ENCODE measurements around the gene ZNF333. TPM values are rescaled to one million over a fixed set of nuclear protein-coding genes. Genes with fewer than 3 reads are reported as not detected.

ZNF333 gene
- total RNA-seq, 1 donor from 2014 or later = 11.1 TPM

- no peak within 1 kb of the TSS for H3K4me3 Mint-ChIP-seq
- H3K4me1 Mint-ChIP-seq (ENCODE audit: low read depth) = no peaks in the 10 kb centered on the region
- H3K36me3 Mint-ChIP-seq (ENCODE audit: low read depth) = no peaks in the 10 kb centered on the region
- no peak for DNase-seq (ENCODE audit: low spot score)
- H3K9me3 Mint-ChIP-seq = no peaks in the 10 kb centered on the region
- intact Hi-C loops (cut with micrococcal nuclease) = no loop called here
- H3K27me3 Mint-ChIP-seq (ENCODE audit: insufficient read depth) = no peaks in the 10 kb centered on the region
- H3K27ac Mint-ChIP-seq = no peak within 1 kb of the TSS
Observed at GRCh38 chr19:14674764-14675163, 15.1 kb upstream of the ZNF333 start, which contains the start of gene ADGRE3. ADGRE3 (minus strand) TSS chr19:14674844; CDS start chr19:14674770, 74 bp downstream.

GRCh38 chr19:14676762-14677161 lies 13.1 kb upstream of the ZNF333 start:
- DNase-seq (ENCODE audit: low spot score) = no peak
- no peak overlapping the region for H3K27ac Mint-ChIP-seq
- no peaks in the 10 kb centered on the region for H3K27me3 Mint-ChIP-seq (ENCODE audit: insufficient read depth)
- no peak overlapping the region for H3K4me3 Mint-ChIP-seq
- intact Hi-C loops (cut with micrococcal nuclease) = no loop called here
- H3K4me1 Mint-ChIP-seq (ENCODE audit: low read depth) = no peaks in the 10 kb centered on the region
- no peaks in the 10 kb centered on the region for H3K36me3 Mint-ChIP-seq (ENCODE audit: low read depth)
- H3K9me3 Mint-ChIP-seq = no peaks in the 10 kb centered on the region

- H3K4me3 Mint-ChIP-seq = no peak overlapping the region
- intact Hi-C loops (cut with micrococcal nuclease) = no loop called here
- no peaks in the 10 kb centered on the region for H3K9me3 Mint-ChIP-seq
- DNase-seq (ENCODE audit: low spot score) = no peak
- H3K27ac Mint-ChIP-seq = no peak overlapping the region
- H3K36me3 Mint-ChIP-seq (ENCODE audit: low read depth) = no peaks in the 10 kb centered on the region
- H3K27me3 Mint-ChIP-seq (ENCODE audit: insufficient read depth) = no peaks in the 10 kb centered on the region
- no peaks in the 10 kb centered on the region for H3K4me1 Mint-ChIP-seq (ENCODE audit: low read depth)
Observed at GRCh38 chr19:14677464-14677863, 12.4 kb upstream of the ZNF333 start.

- no peak for DNase-seq (ENCODE audit: low spot score)
- Mint-ChIP-seq H3K4me3 (no peak overlapping the region), H3K36me3 (ENCODE audit: low read depth) (no peaks in the 10 kb centered on the region), H3K9me3 (no peaks in the 10 kb centered on the region), H3K4me1 (ENCODE audit: low read depth) (no peaks in the 10 kb centered on the region), H3K27me3 (ENCODE audit: insufficient read depth) (peaks cover 2% of the 10 kb centered on the region), H3K27ac (no peak overlapping the region)
- intact Hi-C loops (cut with micrococcal nuclease) = no loop called here
Observed at GRCh38 chr19:14678199-14678598, 11.6 kb upstream of the ZNF333 start.

GRCh38 chr19:14682084-14682483 lies 7.8 kb upstream of the ZNF333 start:
- Mint-ChIP-seq H3K36me3 (ENCODE audit: low read depth) (no peaks in the 10 kb centered on the region), H3K9me3 (no peaks in the 10 kb centered on the region), H3K27me3 (ENCODE audit: insufficient read depth) (peaks cover 5% of the 10 kb centered on the region), H3K4me3 (no peak overlapping the region), H3K27ac (no peak overlapping the region), H3K4me1 (ENCODE audit: low read depth) (no peaks in the 10 kb centered on the region)
- DNase-seq (ENCODE audit: low spot score) = no peak
- intact Hi-C loops (cut with micrococcal nuclease) = no loop called here

- DNase-seq (ENCODE audit: low spot score) = no peak
- H3K36me3 Mint-ChIP-seq (ENCODE audit: low read depth) = no peaks in the 10 kb centered on the region
- no peak overlapping the region for H3K27ac Mint-ChIP-seq
- intact Hi-C loops (cut with micrococcal nuclease) = no loop called here
- no peak overlapping the region for H3K4me3 Mint-ChIP-seq
- H3K4me1 Mint-ChIP-seq (ENCODE audit: low read depth) = peaks cover under 1% of the 10 kb centered on the region
- H3K9me3 Mint-ChIP-seq = no peaks in the 10 kb centered on the region
- H3K27me3 Mint-ChIP-seq (ENCODE audit: insufficient read depth) = peaks cover 5% of the 10 kb centered on the region
Observed at GRCh38 chr19:14683439-14683838, 6.4 kb upstream of the ZNF333 start.

GRCh38 chr19:14686411-14686810 lies 3.4 kb upstream of the ZNF333 start:
- peaks cover 5% of the 10 kb centered on the region for H3K27me3 Mint-ChIP-seq (ENCODE audit: insufficient read depth)
- DNase-seq (ENCODE audit: low spot score) = no peak
- H3K27ac Mint-ChIP-seq = no peak overlapping the region
- H3K9me3 Mint-ChIP-seq = no peaks in the 10 kb centered on the region
- peaks cover 16% of the 10 kb centered on the region for H3K4me1 Mint-ChIP-seq (ENCODE audit: low read depth)
- no peak overlapping the region for H3K4me3 Mint-ChIP-seq
- H3K36me3 Mint-ChIP-seq (ENCODE audit: low read depth) = no peaks in the 10 kb centered on the region
- intact Hi-C loops (cut with micrococcal nuclease) = loop anchor here (1.0 to 5.0 kb wide), 3 partner anchors 112 to 954 kb away; no protein-coding TSS in a partner anchor

GRCh38 chr19:14694641-14695266 lies 4.9 kb downstream of the ZNF333 start:
- H3K27ac Mint-ChIP-seq = no peak overlapping the region
- peaks cover 5% of the 10 kb centered on the region for H3K4me1 Mint-ChIP-seq (ENCODE audit: low read depth)
- no peak for DNase-seq (ENCODE audit: low spot score)
- no peak overlapping the region for H3K4me3 Mint-ChIP-seq
- intact Hi-C loops (cut with micrococcal nuclease) = no loop called here
- peaks cover 22% of the 10 kb centered on the region for H3K36me3 Mint-ChIP-seq (ENCODE audit: low read depth)
- H3K9me3 Mint-ChIP-seq = no peaks in the 10 kb centered on the region
- H3K27me3 Mint-ChIP-seq (ENCODE audit: insufficient read depth) = no peaks in the 10 kb centered on the region

- Mint-ChIP-seq H3K36me3 (ENCODE audit: low read depth) (peaks cover 27% of the 10 kb centered on the region), H3K4me3 (no peak overlapping the region), H3K9me3 (no peaks in the 10 kb centered on the region), H3K4me1 (ENCODE audit: low read depth) (peaks cover 2% of the 10 kb centered on the region), H3K27ac (no peak overlapping the region), H3K27me3 (ENCODE audit: insufficient read depth) (no peaks in the 10 kb centered on the region)
- no peak for DNase-seq (ENCODE audit: low spot score)
- intact Hi-C loops (cut with micrococcal nuclease) = no loop called here
Observed at GRCh38 chr19:14695471-14695870, 5.6 kb downstream of the ZNF333 start.

GRCh38 chr19:14699641-14700040 lies 9.8 kb downstream of the ZNF333 start:
- intact Hi-C loops (cut with micrococcal nuclease) = no loop called here
- no peaks in the 10 kb centered on the region for H3K27me3 Mint-ChIP-seq (ENCODE audit: insufficient read depth)
- H3K4me3 Mint-ChIP-seq = no peak overlapping the region
- no peak overlapping the region for H3K27ac Mint-ChIP-seq
- no peaks in the 10 kb centered on the region for H3K9me3 Mint-ChIP-seq
- H3K36me3 Mint-ChIP-seq (ENCODE audit: low read depth) = peaks cover 48% of the 10 kb centered on the region
- no peaks in the 10 kb centered on the region for H3K4me1 Mint-ChIP-seq (ENCODE audit: low read depth)
- DNase-seq (ENCODE audit: low spot score) = no peak

- Mint-ChIP-seq H3K36me3 (ENCODE audit: low read depth) (peaks cover 53% of the 10 kb centered on the region), H3K4me1 (ENCODE audit: low read depth) (no peaks in the 10 kb centered on the region), H3K27ac (no peak overlapping the region), H3K9me3 (no peaks in the 10 kb centered on the region), H3K27me3 (ENCODE audit: insufficient read depth) (no peaks in the 10 kb centered on the region), H3K4me3 (no peak overlapping the region)
- intact Hi-C loops (cut with micrococcal nuclease) = no loop called here
- no peak for DNase-seq (ENCODE audit: low spot score)
Observed at GRCh38 chr19:14700711-14701375, 11.0 kb downstream of the ZNF333 start.

GRCh38 chr19:14703833-14704232 lies 14.0 kb downstream of the ZNF333 start:
- H3K36me3 Mint-ChIP-seq (ENCODE audit: low read depth) = peaks cover 58% of the 10 kb centered on the region
- DNase-seq (ENCODE audit: low spot score) = no peak
- no peak overlapping the region for H3K27ac Mint-ChIP-seq
- peaks cover 3% of the 10 kb centered on the region for H3K9me3 Mint-ChIP-seq
- no peaks in the 10 kb centered on the region for H3K4me1 Mint-ChIP-seq (ENCODE audit: low read depth)
- no peaks in the 10 kb centered on the region for H3K27me3 Mint-ChIP-seq (ENCODE audit: insufficient read depth)
- intact Hi-C loops (cut with micrococcal nuclease) = no loop called here
- no peak overlapping the region for H3K4me3 Mint-ChIP-seq

- H3K4me3 Mint-ChIP-seq = no peak overlapping the region
- peaks cover 59% of the 10 kb centered on the region for H3K36me3 Mint-ChIP-seq (ENCODE audit: low read depth)
- H3K27ac Mint-ChIP-seq = no peak overlapping the region
- H3K27me3 Mint-ChIP-seq (ENCODE audit: insufficient read depth) = no peaks in the 10 kb centered on the region
- no peak for DNase-seq (ENCODE audit: low spot score)
- no peaks in the 10 kb centered on the region for H3K4me1 Mint-ChIP-seq (ENCODE audit: low read depth)
- H3K9me3 Mint-ChIP-seq = peaks cover 7% of the 10 kb centered on the region
- intact Hi-C loops (cut with micrococcal nuclease) = no loop called here
Observed at GRCh38 chr19:14704450-14704849, 14.6 kb downstream of the ZNF333 start.

All from activated T-helper 1 cell treated with anti-CD3 and anti-CD28 coated beads, Interleukin-12 subunit alpha, Interleukin-12 subunit beta, Interleukin-2, Interleukin-4 antibody, amounts not matched to agents 30 ng/mL and 10 ng/mL and 1 ng/mL, durations not matched to agents 14 hours and 24 hours and 36 hours (primary cell).